ENCODE measurements around the gene DLG2. TPM values are rescaled to one million over a fixed set of nuclear protein-coding genes. Genes with fewer than 3 reads are reported as not detected.

The DLG2 gene
- total and polyA plus RNA-seq, 2 of the 4 experiments (the other 2 are of a cell fraction), result 0.31 to 0.36 TPM

DNA sequence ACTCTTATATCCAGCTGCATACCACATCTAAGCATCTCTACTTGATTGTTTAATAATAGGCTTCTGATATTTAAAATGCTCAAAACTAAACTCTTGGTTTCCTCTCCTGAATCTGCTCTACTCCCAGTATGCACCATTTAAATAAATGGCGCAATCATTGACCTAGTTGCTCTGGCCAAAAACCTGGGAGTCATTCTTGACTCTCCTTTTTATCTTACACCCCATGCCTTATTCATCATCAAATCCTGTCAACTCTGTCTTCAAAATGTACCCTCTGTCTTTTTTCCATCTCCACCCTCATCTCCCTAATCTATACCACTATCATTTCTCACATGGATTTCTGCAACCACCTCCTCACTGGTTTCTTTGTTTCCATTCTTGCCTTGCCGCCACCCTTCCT is 1941.4 kb downstream of the DLG2 start:
- Histone ChIP-seq H3K4me2 (ENCODE audit: low read depth, low read length) (no peak overlapping the region), H3K27me3 (ENCODE audit: control insufficient read depth, insufficient read depth, low read length) (0 out of 2 replicates have a peak, but pooled peaks cover 4% of the 10 kb centered on the region), H2BK20ac (ENCODE audit: low read depth, low read length) (no peak overlapping the region), H2BK15ac (ENCODE audit: low read depth, low read length) (no peak overlapping the region), H3K56ac (ENCODE audit: extremely low read depth, insufficient read depth, low read length) (no peak overlapping the region), H3K27ac (ENCODE audit: insufficient read depth, low read length) (no peak overlapping the region), H4K8ac (ENCODE audit: low read depth in 2 of 2, low read length in 2 of 2) (no peak overlapping the region), H3K4me3 (ENCODE audit: insufficient read depth, low read depth, low read length) (no peak overlapping the region), H3K23ac (ENCODE audit: low read depth, low read length) (no peak overlapping the region), H4K20me1 (ENCODE audit: insufficient read depth, low read length) (no peaks in the 10 kb centered on the region), H3K9ac (ENCODE audit: low read depth, low read length) (no peak overlapping the region), H3K36me3 (ENCODE audit: control insufficient read depth, insufficient read depth, low read length) (no peaks in the 10 kb centered on the region), H4K91ac (ENCODE audit: insufficient read depth, low read depth, low read length) (no peak overlapping the region), H2BK120ac (ENCODE audit: low read depth, low read length) (no peak overlapping the region), H3K4ac (ENCODE audit: low read depth, low read length) (no peak overlapping the region), H2AK9ac (replicated peaks; ENCODE audit: low read depth, low read length, poor library complexity) (no peak overlapping the region), H3K79me1 (ENCODE audit: low read depth in 1 of 2, low read length in 2 of 2) (no peaks in the 10 kb centered on the region), H3K14ac (replicated peaks; ENCODE audit: low read depth, low read length) (no peak overlapping the region), H3K4me1 (ENCODE audit: control insufficient read depth, insufficient read depth, low read length) (no peaks in the 10 kb centered on the region), H2AFZ (replicated peaks; ENCODE audit: low read length, poor library complexity) (no peak overlapping the region), H4K5ac (ENCODE audit: low read depth, low read length) (no peak overlapping the region), H3K9me1 (ENCODE audit: insufficient read depth, low read length) (no peaks in the 10 kb centered on the region), H2AK5ac (ENCODE audit: low read depth, low read length) (no peak overlapping the region), H3K18ac (ENCODE audit: low read depth, low read length) (no peak overlapping the region), H3K9me3 (ENCODE audit: control insufficient read depth, insufficient read depth, low read length) (no peaks in the 10 kb centered on the region), H2BK5ac (ENCODE audit: low read depth, low read length, poor library complexity, severe bottlenecking) (no peak overlapping the region)
- no peak for TF ChIP-seq MAFK (IDR thresholded peaks at IDR 0.05; ENCODE audit: low read depth, low read length)
- TF ChIP-seq FOS (IDR thresholded peaks at IDR 0.05; ENCODE audit: low read depth, low read length), result no peak
- no peak for TF ChIP-seq CHD1 (IDR thresholded peaks at IDR 0.05; ENCODE audit: low read depth, low read length)
- TF ChIP-seq RCOR1 (IDR thresholded peaks at IDR 0.05; ENCODE audit: insufficient replicate concordance, low read length), result no peak
- no TSS peak for BruUV-seq (replicated peaks)
- intact Hi-C loops (cut with micrococcal nuclease), result no loop called here
- dilution Hi-C loops (cut with HindIII; ENCODE audit: low sequenced_read_pairs, unreplicated experiment), result no loop called here
- CTCF ChIA-PET, result no interaction called here
- in situ Hi-C loops (cut with MboI; ENCODE audit: low sequenced_read_pairs), result no loop called here
- POLR2A ChIA-PET (ENCODE audit: unreplicated experiment), result no interaction called here
- ATAC-seq (ENCODE audit: low read depth), result no peak
- no CpG with 5 or more reads among the region's 2 CpGs for WGBS, 2 experiments (ENCODE audit: extremely low coverage in 2 of 2, insufficient read length in 1 of 2)
- no peak for DNase-seq

Measured in IMR-90 (cell line).